Tibial nerve (tissue), 4 donors: ENCODE data around the gene SBK3. TPM values are rescaled to one million over a fixed set of nuclear protein-coding genes. Genes with fewer than 3 reads are reported as not detected.

ENCODE experiments used
- DNase-seq, 2 donors: peaks; one replicate each; pipeline ENCODE4 v3.0.0-alpha.2; 2019; ENCODE audit warnings: low spot score in 2 of 2
- H3K27ac ChIP-seq, 4 donors: fragments of 200-600 bp; sonication (generic) in 3 of 4; one replicate each; pipeline ENCODE4 v1.5.1; 2017 to 2019; ENCODE audit warnings: mild to moderate bottlenecking in 1 of 4
- H3K27me3 ChIP-seq, 2 donors: fragments of 200-600 bp; sonication (generic) in 1 of 2; one replicate each; pipeline versions ENCODE4 v1.5.1 to v1.6.0; 2017 to 2019
- H3K36me3 ChIP-seq, 3 donors: fragments of 200-600 bp; sonication (generic); one replicate each; pipeline ENCODE4 v1.5.1; 2018 to 2019
- H3K4me1 ChIP-seq, 4 donors: fragments of 200-600 bp; sonication (generic) in 3 of 4; one replicate each; pipeline ENCODE4 v1.5.1; 2017 to 2019
- H3K4me3 ChIP-seq, 4 donors: fragments of 200-600 bp; sonication (generic) in 3 of 4; one replicate each; pipeline ENCODE4 v1.5.1; 2017 to 2019; ENCODE audit warnings: mild to moderate bottlenecking in 1 of 4, moderate library complexity in 1 of 4
- H3K9me3 ChIP-seq, 4 donors: fragments of 200-600 bp; sonication (generic) in 3 of 4; one replicate each; pipeline ENCODE4 v1.5.1; 2017 to 2019
- CTCF ChIP-seq, 5 experiments: fragments of 200-600 bp in 3 of 5; fragments of 450-650 bp in 2 of 5; sonication (generic) in 3 of 5; IDR thresholded peaks; one replicate each; pipeline ENCODE4 v1.5.1; 2016 to 2019; ENCODE audit warnings: antibody characterized with exemption in 5 of 5, mild to moderate bottlenecking in 3 of 5, moderate library complexity in 2 of 5
- EP300 ChIP-seq, 2 donors: sonication (generic); formaldehyde crosslinking; IDR thresholded peaks; one replicate each; pipeline ENCODE4 v1.6.1; 2017; ENCODE audit warnings: antibody characterized with exemption in 2 of 2, mild to moderate bottlenecking in 1 of 2
- POLR2A ChIP-seq, 2 donors: fragments of 450-650 bp; IDR thresholded peaks; one replicate each; pipeline ENCODE4 v1.6.1; 2017; ENCODE audit warnings: antibody characterized with exemption in 2 of 2, mild to moderate bottlenecking in 2 of 2, moderate library complexity in 2 of 2
- WGBS, 2 donors: methylation state at CpG; one replicate each; pipeline ENCODE4 v1.1.5; 2018; 5-methylcytosine and 5-hydroxymethylcytosine counted together
- total RNA-seq, 4 donors: library from RNA; depleted of rRNA; stranded (reverse); fragments of >200 nt; gene quantifications; one replicate each; pipeline ENCODE4 v1.1.0, GENCODE V29; 2016

SBK3 gene
- total RNA-seq, 4 donors from 2014 or later, result 0.59 TPM; not detected in 3

GRCh38 chr19:55567708-55568328, 22.5 kb upstream of the SBK3 start:
- no peak for DNase-seq
- H3K27me3 ChIP-seq, result peaks cover 0 to 20% of the 10 kb centered on the region in 2 donors
- H3K27ac ChIP-seq, result no peak overlapping the region
- H3K36me3 ChIP-seq, result no peaks in the 10 kb centered on the region
- no peaks in the 10 kb centered on the region for H3K9me3 ChIP-seq
- no peak for TF ChIP-seq EP300 (IDR thresholded peaks at IDR 0.05)
- TF ChIP-seq POLR2A (IDR thresholded peaks at IDR 0.05), result no peak
- no peak for TF ChIP-seq CTCF (IDR thresholded peaks at IDR 0.05)
- no peak overlapping the region for H3K4me3 ChIP-seq
- no peaks in the 10 kb centered on the region for H3K4me1 ChIP-seq

GRCh38 chr19:55566823-55567222, 21.5 kb upstream of the SBK3 start:
- Histone ChIP-seq H3K4me1 (no peaks in the 10 kb centered on the region), H3K27me3 (peaks cover 0 to 20% of the 10 kb centered on the region in 2 donors), H3K4me3 (no peak overlapping the region), H3K9me3 (no peaks in the 10 kb centered on the region), H3K27ac (no peak overlapping the region), H3K36me3 (no peaks in the 10 kb centered on the region)
- WGBS, 2 donors, result 47 to 49% methylated on average over 9 of the region's 9 CpGs
- TF ChIP-seq EP300 (IDR thresholded peaks at IDR 0.05) (no peak), CTCF (IDR thresholded peaks at IDR 0.05) (no peak), POLR2A (IDR thresholded peaks at IDR 0.05) (no peak)
- no peak for DNase-seq

GRCh38 chr19:55563261-55563690, 17.9 kb upstream of the SBK3 start:
- Histone ChIP-seq H3K27me3 (peaks cover 0 to 20% of the 10 kb centered on the region in 2 donors), H3K27ac (no peak overlapping the region)
- DNase-seq, result no peak

GRCh38 chr19:55559684-55560083, 14.3 kb upstream of the SBK3 start:
- no peak for DNase-seq
- no peaks in the 10 kb centered on the region for H3K36me3 ChIP-seq
- H3K4me1 ChIP-seq, result no peaks in the 10 kb centered on the region
- no peak overlapping the region for H3K4me3 ChIP-seq
- H3K9me3 ChIP-seq, result peaks cover 0 to 4% (median 0%) of the 10 kb centered on the region in 4 donors
- peaks cover 0 to 9% of the 10 kb centered on the region in 2 donors for H3K27me3 ChIP-seq
- TF ChIP-seq POLR2A (IDR thresholded peaks at IDR 0.05), result no peak
- no peak for TF ChIP-seq CTCF (IDR thresholded peaks at IDR 0.05)
- TF ChIP-seq EP300 (IDR thresholded peaks at IDR 0.05), result no peak
- 80 to 85% methylated on average over 9 of the region's 9 CpGs for WGBS, 2 donors
- H3K27ac ChIP-seq, result no peak overlapping the region

More at GRCh38 chr19:55563261-55563690, 17.9 kb upstream of the SBK3 start:
- peaks cover 0 to 4% (median 0%) of the 10 kb centered on the region in 4 donors for H3K9me3 ChIP-seq
- H3K4me1 ChIP-seq, result no peaks in the 10 kb centered on the region
- WGBS, 2 donors, result 38 to 39% methylated on average over 12 of the region's 12 CpGs
- TF ChIP-seq CTCF (IDR thresholded peaks at IDR 0.05) (no peak), EP300 (IDR thresholded peaks at IDR 0.05) (no peak), POLR2A (IDR thresholded peaks at IDR 0.05) (no peak)
- no peak overlapping the region for H3K4me3 ChIP-seq
- no peaks in the 10 kb centered on the region for H3K36me3 ChIP-seq

- no peaks in the 10 kb centered on the region for H3K36me3 ChIP-seq
- no peak for DNase-seq
- no peak overlapping the region for H3K27ac ChIP-seq
- WGBS, 2 donors, result 57 to 66% methylated on average over 8 of the region's 8 CpGs
- peaks cover 0 to 5% of the 10 kb centered on the region in 2 donors for H3K27me3 ChIP-seq
- TF ChIP-seq CTCF (IDR thresholded peaks at IDR 0.05) (no peak), EP300 (IDR thresholded peaks at IDR 0.05) (no peak), POLR2A (IDR thresholded peaks at IDR 0.05) (no peak)
- no peak overlapping the region for H3K4me3 ChIP-seq
- H3K9me3 ChIP-seq, result no peaks in the 10 kb centered on the region
- peaks cover 0 to 21% (median 4%) of the 10 kb centered on the region in 4 donors for H3K4me1 ChIP-seq
Observed at GRCh38 chr19:55554741-55555152, 9.4 kb upstream of the SBK3 start.
